H1 (cell line): ENCODE measurements around the gene SPINT1.

Source experiments
- TF ChIP-seq, protein P1 (sequence below), 3 experiments: IDR thresholded peaks; 1 replicate in 2 of 3; 2 replicates in 1 of 3; pipeline versions ENCODE4 v1.5.1 to v1.6.1; 2011; ENCODE audit warnings: low read length in 3 of 3, mild to moderate bottlenecking in 3 of 3, inconsistent platforms in 2 of 3, low read depth in 1 of 3, moderate library complexity in 1 of 3; ENCODE audit not compliant: insufficient read depth in 1 of 3; ENCODE audit errors: control extremely low read depth in 1 of 3
- TF ChIP-seq, protein P2 (sequence below): IDR thresholded peaks from 2 replicates; pipeline ENCODE4 v1.6.1; 2012; ENCODE audit warnings: inconsistent platforms

DNA sequence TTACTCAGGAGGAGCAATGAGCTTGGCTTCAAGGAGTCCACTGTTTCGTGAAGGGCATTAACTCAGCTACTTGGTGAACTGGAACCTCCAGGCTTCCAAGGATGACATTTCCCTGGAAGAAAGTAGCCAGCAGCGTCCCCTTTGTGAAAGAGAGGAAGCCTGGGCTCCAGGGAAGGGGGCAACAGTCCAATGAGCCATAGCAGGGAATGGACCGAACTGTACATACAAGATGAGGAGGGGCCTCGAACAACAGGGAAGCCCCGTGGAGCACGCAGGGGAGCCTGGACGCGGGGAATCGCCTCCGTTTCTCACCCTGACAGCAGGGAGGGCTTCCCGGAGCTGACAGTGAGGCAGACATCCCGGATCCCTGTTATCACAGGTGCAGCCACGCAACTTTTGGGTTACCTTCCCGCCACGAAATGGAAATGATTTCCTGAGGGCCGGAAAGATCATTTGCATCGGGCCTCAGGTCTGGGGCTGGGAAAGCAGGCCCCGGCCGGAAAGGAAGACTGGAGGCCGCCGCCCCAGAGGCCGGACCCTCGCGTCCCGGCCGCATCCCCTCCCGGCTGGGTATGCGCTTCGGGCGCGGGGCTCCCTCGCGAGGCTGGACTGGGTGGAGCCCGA, 475 bp upstream of the SPINT1 start:
- TF ChIP-seq, protein P1, sequence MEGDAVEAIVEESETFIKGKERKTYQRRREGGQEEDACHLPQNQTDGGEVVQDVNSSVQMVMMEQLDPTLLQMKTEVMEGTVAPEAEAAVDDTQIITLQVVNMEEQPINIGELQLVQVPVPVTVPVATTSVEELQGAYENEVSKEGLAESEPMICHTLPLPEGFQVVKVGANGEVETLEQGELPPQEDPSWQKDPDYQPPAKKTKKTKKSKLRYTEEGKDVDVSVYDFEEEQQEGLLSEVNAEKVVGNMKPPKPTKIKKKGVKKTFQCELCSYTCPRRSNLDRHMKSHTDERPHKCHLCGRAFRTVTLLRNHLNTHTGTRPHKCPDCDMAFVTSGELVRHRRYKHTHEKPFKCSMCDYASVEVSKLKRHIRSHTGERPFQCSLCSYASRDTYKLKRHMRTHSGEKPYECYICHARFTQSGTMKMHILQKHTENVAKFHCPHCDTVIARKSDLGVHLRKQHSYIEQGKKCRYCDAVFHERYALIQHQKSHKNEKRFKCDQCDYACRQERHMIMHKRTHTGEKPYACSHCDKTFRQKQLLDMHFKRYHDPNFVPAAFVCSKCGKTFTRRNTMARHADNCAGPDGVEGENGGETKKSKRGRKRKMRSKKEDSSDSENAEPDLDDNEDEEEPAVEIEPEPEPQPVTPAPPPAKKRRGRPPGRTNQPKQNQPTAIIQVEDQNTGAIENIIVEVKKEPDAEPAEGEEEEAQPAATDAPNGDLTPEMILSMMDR (IDR thresholded peaks at IDR 0.05; ENCODE audit: control extremely low read depth in 1 of 3, insufficient read depth in 1 of 3, low read depth in 1 of 3, low read length in 3 of 3), result no peak
- TF ChIP-seq, protein P2, sequence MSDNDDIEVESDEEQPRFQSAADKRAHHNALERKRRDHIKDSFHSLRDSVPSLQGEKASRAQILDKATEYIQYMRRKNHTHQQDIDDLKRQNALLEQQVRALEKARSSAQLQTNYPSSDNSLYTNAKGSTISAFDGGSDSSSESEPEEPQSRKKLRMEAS, result no peak
